ENCODE data around the gene HNRNPCL4. TPM values are rescaled to one million over a fixed set of nuclear protein-coding genes. Genes with fewer than 3 reads are reported as not detected.

HNRNPCL4 gene
- total RNA-seq (2022; extraction: Qiagen RNA extraction), result not detected in 5 replicates

GRCh38 chr1:13165531-13165930 lies at the start of gene HNRNPCL4:
Gene HNRNPCL4 (minus strand): TSS chr1:13165631. CDS start chr1:13165467, 164 bp downstream.

GRCh38 chr1:13201309-13201708 lies 35.9 kb upstream of the HNRNPCL4 start, which contains the start of gene PRAMEF13:
Gene PRAMEF13 (minus strand): TSS chr1:13201409. CDS start chr1:13199589, 1,820 bp downstream.

GRCh38 chr1:13171548-13171947 lies 6.1 kb upstream of the HNRNPCL4 start, which contains the start of gene PRAMEF9:
Gene PRAMEF9 (plus strand): TSS chr1:13171848. CDS start chr1:13175281, 3,433 bp downstream.

GRCh38 chr1:13155909-13156308 lies 9.5 kb downstream of the HNRNPCL4 start, which contains the start of gene PRAMEF26:
Gene PRAMEF26 (minus strand): TSS chr1:13156009. CDS start chr1:13153095, 2,914 bp downstream.

GRCh38 chr1:13116754-13117153 lies 48.7 kb downstream of the HNRNPCL4 start, which contains the start of gene HNRNPCL2:
Gene HNRNPCL2 (minus strand): TSS chr1:13116854. CDS start chr1:13116400, 454 bp downstream.

Other genes starting within 250 kb of the HNRNPCL4 start
- gene PRAMEF7, start 249.0 kb downstream of the HNRNPCL4 start, total RNA-seq (2022; extraction: Qiagen RNA extraction), result not detected in 5 replicates
- gene PRAMEF6, start 218.1 kb downstream of the HNRNPCL4 start, total RNA-seq (2022; extraction: Qiagen RNA extraction), result not detected in 5 replicates
- not detected in 5 replicates for gene PRAMEF27, start 109.1 kb downstream of the HNRNPCL4 start, total RNA-seq (2022; extraction: Qiagen RNA extraction)
- gene HNRNPCL3, start 104.9 kb downstream of the HNRNPCL4 start, total RNA-seq (2022; extraction: Qiagen RNA extraction), result not detected in 5 replicates
- not detected in 5 replicates for gene PRAMEF25, start 94.9 kb downstream of the HNRNPCL4 start, total RNA-seq (2022; extraction: Qiagen RNA extraction)
- not detected in 5 replicates for gene HNRNPCL2, start 48.8 kb downstream of the HNRNPCL4 start, total RNA-seq (2022; extraction: Qiagen RNA extraction)
- not detected in 5 replicates for gene PRAMEF26, start 9.6 kb downstream of the HNRNPCL4 start, total RNA-seq (2022; extraction: Qiagen RNA extraction)
- gene PRAMEF9, start 6.2 kb upstream of the HNRNPCL4 start, total RNA-seq (2022; extraction: Qiagen RNA extraction), result not detected in 5 replicates
- 0.06 TPM in 1 of 5 replicates, not detected in the others for gene PRAMEF13, start 35.8 kb upstream of the HNRNPCL4 start, total RNA-seq (2022; extraction: Qiagen RNA extraction)
- gene PRAMEF18, start 60.5 kb upstream of the HNRNPCL4 start, total RNA-seq (2022; extraction: Qiagen RNA extraction), result not detected in 5 replicates
- gene PRAMEF5, start 88.6 kb upstream of the HNRNPCL4 start, total RNA-seq (2022; extraction: Qiagen RNA extraction), result not detected in 5 replicates
- gene PRAMEF8, start 119.5 kb upstream of the HNRNPCL4 start, total RNA-seq (2022; extraction: Qiagen RNA extraction), result not detected in 5 replicates
- gene PRAMEF33, start 137.9 kb upstream of the HNRNPCL4 start, total RNA-seq (2022; extraction: Qiagen RNA extraction), result not detected in 5 replicates
- gene PRAMEF15, start 149.9 kb upstream of the HNRNPCL4 start, total RNA-seq (2022; extraction: Qiagen RNA extraction), result not detected in 5 replicates
- gene PRAMEF14, start 181.5 kb upstream of the HNRNPCL4 start, total RNA-seq (2022; extraction: Qiagen RNA extraction), result not detected in 5 replicates
- gene PRAMEF19, start 206.3 kb upstream of the HNRNPCL4 start, total RNA-seq (2022; extraction: Qiagen RNA extraction), result not detected in 5 replicates
- gene PRAMEF17, start 224.0 kb upstream of the HNRNPCL4 start, total RNA-seq (2022; extraction: Qiagen RNA extraction), result not detected in 5 replicates
- gene PRAMEF20, start 244.8 kb upstream of the HNRNPCL4 start, total RNA-seq (2022; extraction: Qiagen RNA extraction), result not detected in 5 replicates